ENCODE data around the gene HIP1.
"Not testable (repeated sequence)": the region's sequence is repeated elsewhere in the genome, so short reads cannot be mapped to it uniquely, and the experiment has no call there.

The HIP1 gene

GRCh38 chr7:75738604-75738974 lies at the start of gene HIP1:
Gene HIP1, minus strand, starts transcription at chr7:75738941. Its CDS starts 21 bp downstream, at chr7:75738920.
- DNase-seq (ENCODE audit: low read depth in 1 of 2, low spot score in 1 of 2) = no peak

- not testable (repeated sequence) for DNase-seq (ENCODE audit: low read depth in 1 of 2, low spot score in 1 of 2)
Observed at GRCh38 chr7:75788154-75788847, 49.6 kb upstream of the HIP1 start.

GRCh38 chr7:75783058-75783457 lies 44.3 kb upstream of the HIP1 start:
- not testable (repeated sequence) for DNase-seq (ENCODE audit: low read depth in 1 of 2, low spot score in 1 of 2)

GRCh38 chr7:75780647-75781273 lies 42.0 kb upstream of the HIP1 start:
- not testable (repeated sequence) for DNase-seq (ENCODE audit: low read depth in 1 of 2, low spot score in 1 of 2)

GRCh38 chr7:75779516-75779915 lies 40.8 kb upstream of the HIP1 start:
- DNase-seq (ENCODE audit: low read depth in 1 of 2, low spot score in 1 of 2) = not testable (repeated sequence)

- not testable (repeated sequence) for DNase-seq (ENCODE audit: low read depth in 1 of 2, low spot score in 1 of 2)
Observed at GRCh38 chr7:75779035-75779434, 40.3 kb upstream of the HIP1 start.

GRCh38 chr7:75776295-75776971 lies 37.7 kb upstream of the HIP1 start:
- DNase-seq (ENCODE audit: low read depth in 1 of 2, low spot score in 1 of 2) = peak in 1 of 2 donors; percentile 23

- not testable (repeated sequence) for DNase-seq (ENCODE audit: low read depth in 1 of 2, low spot score in 1 of 2)
Observed at GRCh38 chr7:75773958-75774357, 35.2 kb upstream of the HIP1 start.

GRCh38 chr7:75772081-75773077 lies 33.6 kb upstream of the HIP1 start, which contains the start of gene CCL26:
Gene CCL26, minus strand, starts transcription at chr7:75772211. Its CDS starts 35 bp downstream, at chr7:75772176.
- no peak for DNase-seq (ENCODE audit: low read depth in 1 of 2, low spot score in 1 of 2)

- no peak for DNase-seq (ENCODE audit: low read depth in 1 of 2, low spot score in 1 of 2)
Observed at GRCh38 chr7:75771224-75771623, 32.5 kb upstream of the HIP1 start.

- no peak for DNase-seq (ENCODE audit: low read depth in 1 of 2, low spot score in 1 of 2)
Observed at GRCh38 chr7:75762350-75762917, 23.7 kb upstream of the HIP1 start.

GRCh38 chr7:75761801-75762200 lies 23.1 kb upstream of the HIP1 start:
- not testable (repeated sequence) for DNase-seq (ENCODE audit: low read depth in 1 of 2, low spot score in 1 of 2)

- no peak for DNase-seq (ENCODE audit: low read depth in 1 of 2, low spot score in 1 of 2)
Observed at GRCh38 chr7:75758491-75758890, 19.8 kb upstream of the HIP1 start.

- DNase-seq (ENCODE audit: low read depth in 1 of 2, low spot score in 1 of 2) = no peak
Observed at GRCh38 chr7:75757860-75758259, 19.1 kb upstream of the HIP1 start.

GRCh38 chr7:75756991-75757676 lies 18.4 kb upstream of the HIP1 start:
- no peak for DNase-seq (ENCODE audit: low read depth in 1 of 2, low spot score in 1 of 2)

GRCh38 chr7:75756206-75756990 lies 17.7 kb upstream of the HIP1 start:
- DNase-seq (ENCODE audit: low read depth in 1 of 2, low spot score in 1 of 2) = no peak

- no peak for DNase-seq (ENCODE audit: low read depth in 1 of 2, low spot score in 1 of 2)
Observed at GRCh38 chr7:75743455-75743859, 4.7 kb upstream of the HIP1 start.

- no peak for DNase-seq (ENCODE audit: low read depth in 1 of 2, low spot score in 1 of 2)
Observed at GRCh38 chr7:75740846-75741497, 2.2 kb upstream of the HIP1 start.
